DOHH2 (cell line): ENCODE data around the gene PTCH1.

Experiments used
- EZH2phosphoT487 ChIP-seq: fragments of 200-600 bp; sonication (generic); IDR thresholded peaks from 2 replicates; pipeline ENCODE4 v1.6.1; 2017; ENCODE audit warnings: borderline replicate concordance, mild to moderate bottlenecking, antibody characterized with exemption, low read length, moderate library complexity, mixed read lengths
- TF ChIP-seq, protein P1 (sequence below): fragments of 200-600 bp; sonication (generic); IDR thresholded peaks from one replicate; pipeline ENCODE4 v1.5.1; 2014; ENCODE audit warnings: antibody characterized with exemption, mild to moderate bottlenecking, low read depth, low read length; ENCODE audit not compliant: poor library complexity, severe bottlenecking

DNA sequence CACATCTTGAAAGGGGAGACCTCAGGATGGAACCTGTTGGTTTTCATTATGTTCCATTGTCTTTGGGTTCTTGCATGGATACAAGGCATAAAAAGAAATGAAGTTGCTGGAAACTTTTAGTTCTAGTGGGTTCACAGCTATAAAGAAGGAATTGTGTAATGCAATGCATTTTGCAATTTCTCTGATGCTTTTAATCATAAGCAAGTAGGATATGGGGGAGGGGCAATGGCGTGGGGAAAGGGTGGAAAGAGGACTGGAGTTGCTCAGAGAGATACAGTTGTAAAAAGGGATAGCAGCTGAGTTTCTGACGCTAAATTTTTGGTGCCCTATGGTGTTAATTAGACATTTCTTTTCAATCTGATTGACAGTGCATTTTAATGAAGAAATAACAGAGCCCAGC lies 110.7 kb downstream of the PTCH1 start:
- TF ChIP-seq, protein P1, sequence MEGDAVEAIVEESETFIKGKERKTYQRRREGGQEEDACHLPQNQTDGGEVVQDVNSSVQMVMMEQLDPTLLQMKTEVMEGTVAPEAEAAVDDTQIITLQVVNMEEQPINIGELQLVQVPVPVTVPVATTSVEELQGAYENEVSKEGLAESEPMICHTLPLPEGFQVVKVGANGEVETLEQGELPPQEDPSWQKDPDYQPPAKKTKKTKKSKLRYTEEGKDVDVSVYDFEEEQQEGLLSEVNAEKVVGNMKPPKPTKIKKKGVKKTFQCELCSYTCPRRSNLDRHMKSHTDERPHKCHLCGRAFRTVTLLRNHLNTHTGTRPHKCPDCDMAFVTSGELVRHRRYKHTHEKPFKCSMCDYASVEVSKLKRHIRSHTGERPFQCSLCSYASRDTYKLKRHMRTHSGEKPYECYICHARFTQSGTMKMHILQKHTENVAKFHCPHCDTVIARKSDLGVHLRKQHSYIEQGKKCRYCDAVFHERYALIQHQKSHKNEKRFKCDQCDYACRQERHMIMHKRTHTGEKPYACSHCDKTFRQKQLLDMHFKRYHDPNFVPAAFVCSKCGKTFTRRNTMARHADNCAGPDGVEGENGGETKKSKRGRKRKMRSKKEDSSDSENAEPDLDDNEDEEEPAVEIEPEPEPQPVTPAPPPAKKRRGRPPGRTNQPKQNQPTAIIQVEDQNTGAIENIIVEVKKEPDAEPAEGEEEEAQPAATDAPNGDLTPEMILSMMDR = no peak
- TF ChIP-seq EZH2phosphoT487 = no peak
